NCI-H345 treated with DMSO at 0.1 percent for 48 hours (cell line): ENCODE results near the gene ANTXR1.

Experiments
- DNase-seq: peaks from one replicate; lab custom pipeline; 2025; ENCODE audit not compliant: unreplicated experiment; lab: John Stamatoyannopoulos, UW

ANTXR1 gene

DNA sequence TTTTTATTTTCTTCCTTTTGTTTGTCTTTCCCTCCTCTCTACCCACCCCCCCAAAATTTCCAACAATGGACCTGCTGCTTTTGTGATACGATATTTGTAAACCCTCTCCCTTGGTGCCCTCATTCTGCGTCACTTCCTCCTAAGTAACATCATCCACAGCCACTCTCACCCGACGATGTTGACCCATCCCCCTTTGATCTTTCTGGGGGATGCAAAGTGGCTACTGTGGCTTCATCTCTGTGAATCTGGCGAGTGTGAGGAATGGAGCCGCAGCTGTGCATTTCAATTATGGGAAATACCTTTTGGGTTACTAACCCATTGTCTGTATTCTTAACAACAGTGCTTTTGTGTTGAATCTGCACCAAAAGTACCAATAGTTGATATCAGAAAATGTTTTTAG lies 19.4 kb downstream of the ANTXR1 start:
- DNase-seq, result no peak

DNA sequence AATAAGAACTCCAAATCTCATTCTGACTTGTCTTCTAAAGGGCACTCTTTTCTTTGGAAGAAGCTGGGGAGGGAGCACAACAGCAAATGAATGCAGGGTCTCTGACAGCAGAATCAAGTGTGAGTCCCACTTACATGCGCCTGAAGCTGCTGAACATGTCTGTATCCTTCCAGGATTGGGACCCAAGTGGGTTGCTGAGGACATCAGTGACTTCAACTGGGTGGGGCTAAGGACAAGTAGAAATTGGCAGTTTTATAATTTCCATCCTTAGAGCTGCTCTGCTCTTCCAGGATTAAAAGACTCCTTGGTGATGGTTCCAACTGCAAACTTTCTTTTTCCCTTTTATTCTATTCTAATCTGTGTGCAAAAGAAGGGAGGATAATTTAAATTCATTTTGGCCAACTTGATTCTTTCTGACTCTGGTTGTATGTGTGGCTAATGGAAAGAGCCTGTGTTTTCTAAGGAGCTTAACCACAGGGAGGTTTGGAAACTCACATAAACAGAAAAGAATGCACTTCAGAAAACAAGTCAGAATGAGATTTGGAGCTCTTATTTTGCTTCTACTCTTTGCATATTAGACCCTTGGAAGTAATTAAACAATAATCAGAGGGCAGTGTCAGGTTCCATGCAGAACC lies 20.6 kb downstream of the ANTXR1 start:
- DNase-seq, result no peak

DNA sequence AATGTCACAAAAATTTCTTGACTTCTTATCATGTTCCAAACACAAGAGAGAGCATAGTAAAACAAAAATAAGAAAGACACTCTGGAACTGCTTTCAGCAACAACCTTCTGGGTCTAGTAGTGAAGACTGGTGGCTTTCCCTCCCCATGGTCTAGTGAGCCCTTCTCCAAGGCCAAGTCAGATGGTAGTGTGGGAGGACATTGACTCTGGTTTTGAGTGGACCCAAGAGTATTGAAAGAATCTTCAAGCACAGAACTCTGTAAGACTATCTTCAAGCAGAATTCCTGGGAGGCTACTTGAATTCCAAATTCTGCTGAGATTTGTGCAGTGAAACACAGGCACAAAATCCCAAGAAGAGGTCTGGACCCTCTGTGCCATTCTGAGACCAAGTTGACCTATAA lies 21.1 kb downstream of the ANTXR1 start:
- DNase-seq, result no peak

- no peak for DNase-seq
Observed at GRCh38 chr2:69034845-69035244, 21.9 kb downstream of the ANTXR1 start.

DNA sequence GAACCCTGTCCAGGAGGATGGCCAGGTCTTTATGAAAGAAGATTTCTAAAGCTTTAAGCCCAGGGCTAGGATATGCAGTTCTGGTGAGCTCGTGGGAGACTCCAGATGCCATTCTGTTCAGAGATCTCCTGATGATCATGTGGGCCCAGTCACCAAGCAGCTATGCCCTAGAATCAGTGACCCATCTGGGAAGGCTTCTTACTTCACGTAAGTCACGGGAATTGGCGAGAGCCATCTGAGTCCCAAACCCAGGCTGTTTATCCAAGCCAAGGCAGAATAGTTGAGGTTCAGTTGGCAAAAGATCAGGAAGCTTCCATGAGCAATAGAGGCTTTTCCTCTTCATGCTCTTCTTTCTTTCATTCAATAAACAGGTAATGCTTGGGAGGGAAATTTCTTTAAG lies 23.9 kb downstream of the ANTXR1 start:
- DNase-seq, result no peak

- no peak for DNase-seq
Observed at GRCh38 chr2:69041214-69041613, 28.2 kb downstream of the ANTXR1 start.

- DNase-seq, result no peak
Observed at GRCh38 chr2:69043736-69044400, 30.9 kb downstream of the ANTXR1 start.

- no peak for DNase-seq
Observed at GRCh38 chr2:69046221-69046662, 33.3 kb downstream of the ANTXR1 start.

DNA sequence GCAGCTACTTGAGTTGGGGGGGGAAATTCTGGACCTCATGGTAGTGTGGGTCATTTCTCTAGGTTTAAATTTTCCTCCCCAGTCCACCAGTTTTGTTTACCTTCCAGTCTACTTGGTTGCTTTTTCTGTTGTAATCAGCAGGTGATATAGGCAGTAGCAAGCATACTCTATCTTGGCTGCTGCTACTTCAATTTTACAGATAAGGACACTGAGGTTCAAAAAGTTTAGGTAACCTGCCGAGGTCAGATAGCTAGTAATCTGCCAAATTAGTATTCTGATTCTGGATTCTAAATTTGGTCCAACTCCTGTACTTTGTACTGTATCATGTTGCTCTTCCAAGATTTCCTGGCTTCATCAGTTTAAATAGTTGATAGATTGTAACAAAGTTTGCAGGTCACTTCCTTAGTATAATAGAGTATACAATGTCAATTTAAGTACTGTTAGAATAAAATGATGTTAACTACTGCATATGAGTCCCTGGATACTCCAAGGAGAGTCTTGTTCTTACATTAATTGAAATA lies 34.7 kb downstream of the ANTXR1 start:
- DNase-seq, result no peak

- no peak for DNase-seq
Observed at GRCh38 chr2:69050802-69051201, 37.8 kb downstream of the ANTXR1 start.

DNA sequence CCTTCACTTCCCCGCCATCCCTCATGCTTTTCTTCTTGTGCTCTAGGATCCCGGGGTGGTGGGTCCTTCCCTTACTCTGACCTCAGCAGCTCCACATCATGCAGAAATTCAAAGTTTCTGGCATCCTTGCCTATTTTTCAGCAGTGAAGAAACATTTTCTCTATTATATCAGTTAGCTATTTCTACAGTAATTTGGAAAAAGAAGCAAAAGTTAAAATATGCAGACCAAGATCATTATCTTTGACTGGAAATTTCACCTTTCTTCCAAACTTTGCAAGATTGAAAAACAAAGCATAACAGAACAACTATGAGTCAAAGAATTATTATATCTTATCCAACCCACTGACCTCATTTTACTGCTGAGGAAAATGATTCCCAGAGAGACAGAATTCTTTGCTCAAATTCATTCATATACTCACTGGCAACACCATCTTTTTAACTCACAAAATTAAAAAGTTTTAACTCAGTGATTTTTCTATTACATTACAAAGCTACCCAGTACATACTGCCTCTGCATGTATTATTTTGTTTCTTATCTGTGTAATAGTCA lies 40.5 kb downstream of the ANTXR1 start:
- no peak for DNase-seq

DNA sequence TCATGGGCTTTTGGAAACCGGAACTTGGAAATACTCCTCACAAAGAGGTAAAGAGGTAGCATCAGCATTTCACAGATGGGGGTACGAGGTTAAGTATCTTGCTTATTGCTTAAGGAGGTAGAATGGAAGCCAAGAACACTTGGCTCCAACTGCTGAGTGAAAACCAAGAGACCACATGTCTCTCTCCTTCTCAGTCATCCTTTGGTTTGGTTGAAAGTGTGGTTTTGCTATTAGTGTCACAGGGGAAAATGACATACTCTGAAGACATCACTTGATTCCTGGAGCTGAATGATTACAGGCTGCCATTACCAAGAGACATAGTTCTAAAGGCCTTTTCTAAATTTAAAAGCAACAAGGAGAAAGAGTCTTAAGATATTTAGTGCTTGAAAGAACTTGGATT lies 41.5 kb downstream of the ANTXR1 start:
- no peak for DNase-seq

GRCh38 chr2:69055688-69056470 lies 42.9 kb downstream of the ANTXR1 start:
- DNase-seq, result no peak

GRCh38 chr2:69057660-69058059 lies 44.7 kb downstream of the ANTXR1 start:
- DNase-seq, result no peak

DNA sequence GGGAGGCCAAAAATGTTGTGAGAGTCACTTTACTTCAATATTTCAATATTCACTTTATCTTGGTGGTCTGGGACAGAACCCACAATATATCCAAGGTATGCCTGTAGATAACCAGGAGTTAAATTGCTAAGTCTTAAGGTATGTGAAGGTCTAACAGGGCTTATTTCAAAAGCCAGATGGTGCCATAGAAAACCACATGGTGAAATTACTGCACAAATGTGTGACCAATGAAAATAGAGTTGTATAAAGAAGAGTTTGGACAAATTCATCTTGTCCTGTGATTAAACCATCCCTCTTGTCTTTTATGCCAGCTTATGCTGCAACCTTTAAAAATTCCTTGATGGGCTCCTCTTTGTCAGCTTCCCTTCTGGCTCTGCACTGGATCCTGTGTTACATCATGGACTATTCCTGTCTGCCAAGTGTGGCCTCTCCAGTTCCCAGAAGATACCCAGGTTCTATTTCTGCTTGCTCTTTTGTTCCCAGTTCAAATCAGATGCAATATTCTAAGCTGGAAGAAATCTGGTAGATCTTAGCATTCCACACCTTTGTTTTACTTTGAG lies 46.8 kb downstream of the ANTXR1 start:
- no peak for DNase-seq

DNA sequence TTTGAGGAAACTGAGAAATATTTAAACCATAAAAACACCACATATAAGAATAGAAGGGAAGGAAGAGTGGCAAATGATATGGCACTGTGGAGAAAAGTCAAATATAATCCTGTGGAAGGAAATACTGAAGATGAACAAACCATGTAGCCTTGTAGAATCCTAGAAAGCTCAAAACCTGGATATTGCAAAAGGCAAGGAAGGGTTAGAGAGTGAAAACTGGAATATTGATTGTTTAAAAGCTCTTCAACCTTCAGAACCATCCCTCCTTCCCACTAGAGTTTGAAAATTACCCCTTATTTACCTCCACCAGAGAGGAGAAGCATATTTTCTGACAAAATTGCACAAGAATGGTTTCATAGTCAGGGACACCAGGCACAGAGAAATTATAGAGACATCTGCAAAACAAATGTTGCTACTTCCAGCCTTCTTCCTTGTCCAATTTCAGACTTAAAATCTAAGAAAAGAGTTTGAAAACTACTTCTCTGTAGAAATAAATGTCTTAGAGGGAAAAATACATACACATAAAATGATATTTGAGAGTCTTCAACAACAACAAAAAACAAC lies 48.0 kb downstream of the ANTXR1 start:
- no peak for DNase-seq

DNA sequence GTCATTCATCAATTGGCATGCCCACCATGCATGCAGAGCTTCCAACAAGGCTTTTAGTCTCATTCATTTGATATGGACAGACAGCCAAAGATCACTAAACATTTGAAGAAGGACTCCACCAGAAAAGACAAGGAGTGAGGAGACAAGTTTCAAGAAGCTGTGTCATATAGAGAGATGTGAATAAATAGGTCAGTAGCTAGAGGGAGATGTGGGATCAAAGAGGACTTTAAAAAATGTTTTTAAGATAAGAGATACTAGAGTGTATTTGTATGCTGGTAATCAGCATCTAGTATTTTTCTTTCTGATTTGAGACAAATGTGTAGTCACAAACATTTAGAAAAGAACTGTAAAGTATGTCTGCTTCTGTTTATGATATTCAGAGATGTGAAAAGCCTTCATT lies 48.5 kb downstream of the ANTXR1 start:
- DNase-seq, result no peak

DNA sequence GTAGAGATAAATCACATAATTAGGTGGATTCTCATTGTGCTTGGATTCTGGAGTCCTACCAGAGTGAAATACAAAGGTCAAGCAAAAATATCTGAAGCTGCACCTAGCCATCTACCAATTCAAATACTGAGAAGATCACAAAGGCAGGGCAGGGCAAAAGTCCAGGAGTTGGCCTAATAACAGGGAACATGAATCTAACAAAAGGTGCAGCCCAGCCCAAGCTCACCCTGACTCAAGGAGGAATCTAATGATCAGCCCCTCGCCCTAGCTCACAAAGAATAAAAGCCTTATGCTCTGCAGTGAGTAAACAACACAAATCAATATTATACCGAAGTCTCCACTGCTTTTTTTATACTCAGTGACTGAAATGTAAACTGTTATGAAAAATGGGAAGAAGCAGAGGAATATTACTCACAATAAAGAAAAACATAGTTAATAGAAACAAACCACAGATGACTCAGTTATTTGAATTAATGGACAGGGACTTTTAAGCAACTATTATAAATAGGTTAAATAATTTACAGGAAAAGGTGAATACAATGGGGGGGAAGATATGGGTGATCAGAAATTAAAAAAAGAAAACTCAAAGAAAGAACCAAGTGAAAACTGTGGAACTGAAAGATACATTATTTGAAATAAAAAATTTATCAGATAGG lies 49.5 kb downstream of the ANTXR1 start:
- DNase-seq, result no peak

DNA sequence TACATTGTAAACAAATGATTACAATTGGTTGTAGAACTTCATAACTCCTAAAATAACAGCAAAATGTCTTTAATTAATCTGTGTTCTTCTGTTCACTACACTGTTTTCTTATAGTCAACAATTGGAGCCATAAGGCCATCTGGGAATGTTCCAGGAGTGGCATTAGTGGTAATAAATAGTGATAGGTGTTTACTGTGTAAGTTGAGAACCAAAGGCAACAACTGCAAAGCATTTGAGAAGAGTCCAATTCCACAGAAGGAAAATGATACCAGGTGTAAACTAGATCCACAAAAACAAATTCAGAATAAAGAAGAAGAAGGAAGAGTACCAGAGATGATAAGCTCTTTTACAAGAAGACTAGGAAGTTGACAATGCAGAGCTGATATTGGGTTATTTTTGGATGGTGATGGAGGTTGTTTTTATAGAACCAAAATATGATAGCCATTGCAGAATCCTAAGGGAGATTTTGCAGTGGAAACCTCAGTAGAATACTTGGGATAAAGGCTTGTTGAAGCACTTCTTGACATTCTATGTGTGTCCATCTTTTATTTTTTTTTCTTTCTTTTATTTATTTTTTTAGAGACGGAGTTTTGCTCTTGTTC lies 52.9 kb downstream of the ANTXR1 start:
- DNase-seq, result no peak

GRCh38 chr2:69067026-69067630 lies 54.1 kb downstream of the ANTXR1 start:
- no peak for DNase-seq
